Measurements from ENCODE around the gene TMEM38A.

DNA sequence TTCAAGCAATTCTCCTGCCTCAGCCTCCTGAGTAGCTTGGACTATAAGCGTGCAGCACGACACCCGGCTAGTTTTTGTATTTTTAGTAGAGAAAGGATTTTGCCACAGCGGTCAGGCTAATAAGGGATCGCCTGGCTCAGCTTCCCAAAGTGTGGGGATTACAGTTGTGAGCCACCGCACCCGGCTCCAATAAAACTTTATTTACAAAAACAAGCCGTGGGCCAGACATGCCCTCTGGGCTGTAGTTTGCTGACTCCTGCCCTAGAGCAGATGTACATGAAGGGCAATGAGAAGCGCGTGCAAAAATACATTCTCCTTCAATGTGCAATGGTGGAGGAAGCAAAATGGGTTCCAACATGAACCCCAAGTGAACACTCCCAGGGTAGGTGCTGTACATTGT, 19.2 kb upstream of the TMEM38A start:
- TF ChIP-seq, protein P1, sequence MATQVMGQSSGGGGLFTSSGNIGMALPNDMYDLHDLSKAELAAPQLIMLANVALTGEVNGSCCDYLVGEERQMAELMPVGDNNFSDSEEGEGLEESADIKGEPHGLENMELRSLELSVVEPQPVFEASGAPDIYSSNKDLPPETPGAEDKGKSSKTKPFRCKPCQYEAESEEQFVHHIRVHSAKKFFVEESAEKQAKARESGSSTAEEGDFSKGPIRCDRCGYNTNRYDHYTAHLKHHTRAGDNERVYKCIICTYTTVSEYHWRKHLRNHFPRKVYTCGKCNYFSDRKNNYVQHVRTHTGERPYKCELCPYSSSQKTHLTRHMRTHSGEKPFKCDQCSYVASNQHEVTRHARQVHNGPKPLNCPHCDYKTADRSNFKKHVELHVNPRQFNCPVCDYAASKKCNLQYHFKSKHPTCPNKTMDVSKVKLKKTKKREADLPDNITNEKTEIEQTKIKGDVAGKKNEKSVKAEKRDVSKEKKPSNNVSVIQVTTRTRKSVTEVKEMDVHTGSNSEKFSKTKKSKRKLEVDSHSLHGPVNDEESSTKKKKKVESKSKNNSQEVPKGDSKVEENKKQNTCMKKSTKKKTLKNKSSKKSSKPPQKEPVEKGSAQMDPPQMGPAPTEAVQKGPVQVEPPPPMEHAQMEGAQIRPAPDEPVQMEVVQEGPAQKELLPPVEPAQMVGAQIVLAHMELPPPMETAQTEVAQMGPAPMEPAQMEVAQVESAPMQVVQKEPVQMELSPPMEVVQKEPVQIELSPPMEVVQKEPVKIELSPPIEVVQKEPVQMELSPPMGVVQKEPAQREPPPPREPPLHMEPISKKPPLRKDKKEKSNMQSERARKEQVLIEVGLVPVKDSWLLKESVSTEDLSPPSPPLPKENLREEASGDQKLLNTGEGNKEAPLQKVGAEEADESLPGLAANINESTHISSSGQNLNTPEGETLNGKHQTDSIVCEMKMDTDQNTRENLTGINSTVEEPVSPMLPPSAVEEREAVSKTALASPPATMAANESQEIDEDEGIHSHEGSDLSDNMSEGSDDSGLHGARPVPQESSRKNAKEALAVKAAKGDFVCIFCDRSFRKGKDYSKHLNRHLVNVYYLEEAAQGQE (IDR thresholded peaks at IDR 0.05), result no peak
- TF ChIP-seq, protein P2, sequence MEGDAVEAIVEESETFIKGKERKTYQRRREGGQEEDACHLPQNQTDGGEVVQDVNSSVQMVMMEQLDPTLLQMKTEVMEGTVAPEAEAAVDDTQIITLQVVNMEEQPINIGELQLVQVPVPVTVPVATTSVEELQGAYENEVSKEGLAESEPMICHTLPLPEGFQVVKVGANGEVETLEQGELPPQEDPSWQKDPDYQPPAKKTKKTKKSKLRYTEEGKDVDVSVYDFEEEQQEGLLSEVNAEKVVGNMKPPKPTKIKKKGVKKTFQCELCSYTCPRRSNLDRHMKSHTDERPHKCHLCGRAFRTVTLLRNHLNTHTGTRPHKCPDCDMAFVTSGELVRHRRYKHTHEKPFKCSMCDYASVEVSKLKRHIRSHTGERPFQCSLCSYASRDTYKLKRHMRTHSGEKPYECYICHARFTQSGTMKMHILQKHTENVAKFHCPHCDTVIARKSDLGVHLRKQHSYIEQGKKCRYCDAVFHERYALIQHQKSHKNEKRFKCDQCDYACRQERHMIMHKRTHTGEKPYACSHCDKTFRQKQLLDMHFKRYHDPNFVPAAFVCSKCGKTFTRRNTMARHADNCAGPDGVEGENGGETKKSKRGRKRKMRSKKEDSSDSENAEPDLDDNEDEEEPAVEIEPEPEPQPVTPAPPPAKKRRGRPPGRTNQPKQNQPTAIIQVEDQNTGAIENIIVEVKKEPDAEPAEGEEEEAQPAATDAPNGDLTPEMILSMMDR (IDR thresholded peaks at IDR 0.05; ENCODE audit: low read depth, low read length, missing input control), result no peak
- TF ChIP-seq, protein P3, sequence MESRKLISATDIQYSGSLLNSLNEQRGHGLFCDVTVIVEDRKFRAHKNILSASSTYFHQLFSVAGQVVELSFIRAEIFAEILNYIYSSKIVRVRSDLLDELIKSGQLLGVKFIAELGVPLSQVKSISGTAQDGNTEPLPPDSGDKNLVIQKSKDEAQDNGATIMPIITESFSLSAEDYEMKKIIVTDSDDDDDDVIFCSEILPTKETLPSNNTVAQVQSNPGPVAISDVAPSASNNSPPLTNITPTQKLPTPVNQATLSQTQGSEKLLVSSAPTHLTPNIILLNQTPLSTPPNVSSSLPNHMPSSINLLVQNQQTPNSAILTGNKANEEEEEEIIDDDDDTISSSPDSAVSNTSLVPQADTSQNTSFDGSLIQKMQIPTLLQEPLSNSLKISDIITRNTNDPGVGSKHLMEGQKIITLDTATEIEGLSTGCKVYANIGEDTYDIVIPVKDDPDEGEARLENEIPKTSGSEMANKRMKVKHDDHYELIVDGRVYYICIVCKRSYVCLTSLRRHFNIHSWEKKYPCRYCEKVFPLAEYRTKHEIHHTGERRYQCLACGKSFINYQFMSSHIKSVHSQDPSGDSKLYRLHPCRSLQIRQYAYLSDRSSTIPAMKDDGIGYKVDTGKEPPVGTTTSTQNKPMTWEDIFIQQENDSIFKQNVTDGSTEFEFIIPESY (IDR thresholded peaks at IDR 0.05), result no peak
- TF ChIP-seq FOXA1 (IDR thresholded peaks at IDR 0.05), result no peak
- TF ChIP-seq, protein P4, sequence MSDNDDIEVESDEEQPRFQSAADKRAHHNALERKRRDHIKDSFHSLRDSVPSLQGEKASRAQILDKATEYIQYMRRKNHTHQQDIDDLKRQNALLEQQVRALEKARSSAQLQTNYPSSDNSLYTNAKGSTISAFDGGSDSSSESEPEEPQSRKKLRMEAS (IDR thresholded peaks at IDR 0.05), result no peak
- no peak for TF ChIP-seq HNF4G (IDR thresholded peaks at IDR 0.05)
- TF ChIP-seq RAD21 (IDR thresholded peaks at IDR 0.05), result no peak
- no peak for TF ChIP-seq TAF1 (conservative IDR thresholded peaks at IDR 0.05)
- no peak for TF ChIP-seq RXRA (IDR thresholded peaks at IDR 0.05)
- TF ChIP-seq GABPA (IDR thresholded peaks at IDR 0.05 in 1 of 2, conservative IDR thresholded peaks at IDR 0.05 in 1 of 2), result no peak
- no peak for TF ChIP-seq YY1 (IDR thresholded peaks at IDR 0.05)
- no peak for TF ChIP-seq NR2F2 (IDR thresholded peaks at IDR 0.05)

All from liver (tissue), 3 donors.